Naive thymus-derived CD8-positive, alpha-beta T cell (primary cell): ENCODE data around the gene KCNH3. TPM values are rescaled to one million over a fixed set of nuclear protein-coding genes. Genes with fewer than 3 reads are reported as not detected.

Source experiments
- ATAC-seq, 2 donors: fragments of 150-1000 bp; cut with Tn5 transposase in 1 of 2; sonication (Bioruptor Pico), chemical (Tn5 transposase) in 1 of 2; 1 replicate in 1 of 2; 2 replicates in 1 of 2; pipeline ENCODE4 v1.10.0; 2021; ENCODE audit warnings: mild to moderate bottlenecking in 2 of 2, moderate library complexity in 2 of 2
- POLR2A ChIA-PET: fragments of 350-600 bp; sonication (Branson Sonifier 250); formaldehyde crosslinking; loops from one replicate; lab custom pipeline; 2021; ENCODE audit warnings: antibody characterized with exemption; lab: Charles Lee
- DNase-seq, 10 donors: peaks; one replicate each; pipeline versions ENCODE4 v3.0.0 to v3.0.0-alpha.2; 2020 to 2022
- H3K27ac Mint-ChIP-seq, 10 donors: one replicate each; pipeline ENCODE4 v1.8.0; 2020 to 2022; ENCODE audit warnings: mild to moderate bottlenecking in 10 of 10, mixed read lengths in 10 of 10, moderate library complexity in 4 of 10, inconsistent platforms in 1 of 10
- H3K27me3 Mint-ChIP-seq, 5 donors: one replicate each; pipeline ENCODE4 v1.8.0; 2021 to 2022; ENCODE audit warnings: mixed read lengths in 5 of 5
- H3K36me3 Mint-ChIP-seq, 3 donors: one replicate each; pipeline ENCODE4 v1.8.0; 2020 to 2022; ENCODE audit warnings: mixed read lengths in 3 of 3, mild to moderate bottlenecking in 2 of 3, inconsistent platforms in 1 of 3
- H3K4me1 Mint-ChIP-seq, 4 donors: one replicate each; pipeline ENCODE4 v1.8.0; 2021 to 2022; ENCODE audit warnings: mixed read lengths in 4 of 4
- H3K4me3 Mint-ChIP-seq, 10 donors: one replicate each; pipeline ENCODE4 v1.8.0; 2020 to 2022; ENCODE audit warnings: mild to moderate bottlenecking in 10 of 10, mixed read lengths in 10 of 10, moderate library complexity in 6 of 10, inconsistent platforms in 1 of 10
- H3K9me3 Mint-ChIP-seq, 9 donors: one replicate each; pipeline ENCODE4 v1.8.0; 2020 to 2022; ENCODE audit warnings: mixed read lengths in 9 of 9, mild to moderate bottlenecking in 3 of 9, inconsistent platforms in 1 of 9, moderate library complexity in 1 of 9
- polyA plus RNA-seq, 3 donors: library from polyadenylated mRNA; unstranded; fragments of 300-500 nt; fragmentation: Illumina TruSeq; gene quantifications; one replicate each; pipeline ENCODE4 v1.2.3, GENCODE V29; 2021
- total RNA-seq, 8 experiments: library from RNA in 2 of 8; stranded (reverse) in 2 of 8; gene quantifications; one replicate each; pipeline ENCODE4 v1.2.3 and lab custom pipeline; 2021 to 2026

The KCNH3 gene
- total and polyA plus RNA-seq, 5 experiments from 2014 or later: 2.4 to 8.5 (median 5.7) TPM

DNA sequence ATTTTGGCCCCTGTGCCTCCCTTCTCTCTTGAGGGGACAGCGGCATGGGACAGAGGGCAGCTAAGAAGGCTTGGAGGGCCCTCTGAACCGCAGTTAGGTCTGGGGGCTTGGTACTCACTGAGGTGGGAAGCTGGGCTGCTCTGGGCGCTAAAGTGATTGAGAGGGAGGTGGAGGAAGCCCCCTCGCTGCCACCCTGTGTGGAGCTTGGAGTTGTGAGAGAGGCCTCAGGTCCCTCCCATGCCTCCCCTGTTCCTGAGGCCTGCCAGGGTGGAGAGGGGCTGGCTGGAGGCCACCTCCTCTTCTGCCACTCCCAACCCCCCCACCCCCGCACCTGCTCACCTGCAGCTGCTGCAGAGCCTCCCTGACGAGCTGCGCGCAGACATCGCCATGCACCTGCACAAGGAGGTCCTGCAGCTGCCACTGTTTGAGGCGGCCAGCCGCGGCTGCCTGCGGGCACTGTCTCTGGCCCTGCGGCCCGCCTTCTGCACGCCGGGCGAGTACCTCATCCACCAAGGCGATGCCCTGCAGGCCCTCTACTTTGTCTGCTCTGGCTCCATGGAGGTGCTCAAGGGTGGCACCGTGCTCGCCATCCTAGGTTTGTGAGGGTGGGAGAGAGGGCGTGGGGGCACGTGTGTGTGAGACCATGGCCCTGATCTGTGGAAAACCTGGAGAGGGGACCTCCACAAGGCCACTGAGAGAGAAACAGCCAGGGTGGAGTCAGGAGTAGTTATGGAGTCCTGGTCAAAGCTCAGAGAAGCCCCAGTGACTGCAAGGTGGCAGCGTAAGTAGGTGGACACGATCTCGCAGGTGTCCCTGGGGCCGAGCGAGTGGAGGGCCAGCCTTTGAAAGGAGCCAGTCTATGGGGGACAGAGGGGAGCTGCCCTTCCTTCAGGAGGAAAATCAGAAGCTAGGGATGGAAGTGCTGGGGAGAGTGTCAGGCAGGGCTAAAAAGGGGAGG is 11.2 kb downstream of the KCNH3 start:
- Mint-ChIP-seq H3K27me3 (peaks cover 0 to 5% (median 0%) of the 10 kb centered on the region in 5 donors), H3K36me3 (no peaks in the 10 kb centered on the region), H3K4me3 (peak overlapping the region; percentile 12 to 91 (median 84)), H3K27ac (peak overlapping the region in 6 of 10 donors; percentile 52 to 89 (median 75)), H3K9me3 (no peaks in the 10 kb centered on the region), H3K4me1 (peaks cover 8 to 44% (median 22%) of the 10 kb centered on the region in 4 donors)
- POLR2A ChIA-PET: interaction anchor here (1.3 to 4.2 kb wide), 3 partner anchors 11 to 74 kb away, joined by 3 to 24 read pairs (median 3); partner anchors contain the start of genes KCNH3 and PRPF40B
- DNase-seq (no peak), ATAC-seq (no peak)

DNA sequence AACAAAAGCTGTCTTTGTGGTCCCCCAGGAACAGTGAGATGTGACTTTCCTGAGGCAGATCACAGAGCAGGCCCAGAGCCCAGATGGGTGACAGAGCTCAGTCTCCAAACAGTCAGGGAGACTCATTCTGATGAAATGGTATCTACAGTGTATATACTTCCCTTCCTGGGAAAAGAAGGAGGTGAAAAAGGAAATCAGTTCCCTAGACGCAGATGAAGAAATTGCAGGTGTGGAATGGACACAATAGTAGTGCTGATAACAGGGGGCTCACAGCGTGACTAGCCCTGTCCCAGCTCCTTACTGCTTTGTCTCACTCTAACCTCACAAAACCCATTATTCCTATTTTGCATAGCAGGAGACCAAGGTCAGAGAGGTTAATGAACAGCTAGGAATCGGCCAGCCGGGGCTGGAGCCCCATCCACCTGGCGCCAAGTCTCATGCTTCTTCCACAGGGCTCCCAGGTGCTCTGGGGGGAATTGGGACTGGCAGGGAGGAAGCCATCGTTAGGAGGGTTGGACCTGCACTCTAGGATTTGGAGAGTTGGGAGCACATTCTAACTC is 11.9 kb downstream of the KCNH3 start:
- peak overlapping the region in 5 of 10 donors; percentile 15 to 63 (median 52) for H3K27ac Mint-ChIP-seq
- H3K36me3 Mint-ChIP-seq: no peaks in the 10 kb centered on the region
- H3K9me3 Mint-ChIP-seq: no peaks in the 10 kb centered on the region
- H3K27me3 Mint-ChIP-seq: peaks cover 0 to 5% (median 0%) of the 10 kb centered on the region in 5 donors
- DNase-seq (no peak), ATAC-seq (no peak)
- H3K4me1 Mint-ChIP-seq: peaks cover 8 to 42% (median 21%) of the 10 kb centered on the region in 4 donors
- peak overlapping the region in 7 of 10 donors; percentile 12 to 33 (median 23) for H3K4me3 Mint-ChIP-seq
- POLR2A ChIA-PET: interaction anchor here (1.3 to 4.2 kb wide), 3 partner anchors 12 to 73 kb away, joined by 3 to 24 read pairs (median 3); partner anchors contain the start of genes KCNH3 and PRPF40B

GRCh38 chr12:49552014-49552413 is 13.2 kb downstream of the KCNH3 start:
- ATAC-seq (no peak), DNase-seq (no peak)
- Mint-ChIP-seq H3K4me3 (no peak overlapping the region), H3K4me1 (peaks cover 12 to 51% (median 30%) of the 10 kb centered on the region in 4 donors), H3K27ac (no peak overlapping the region), H3K27me3 (peaks cover 0 to 5% (median 0%) of the 10 kb centered on the region in 5 donors), H3K9me3 (no peaks in the 10 kb centered on the region), H3K36me3 (peaks cover 0 to 8% (median 0%) of the 10 kb centered on the region in 3 donors)
- POLR2A ChIA-PET: interaction anchor here (0.7 kb wide), 1 partner anchor 15 kb away, joined by 3 read pairs; no protein-coding TSS in a partner anchor

DNA sequence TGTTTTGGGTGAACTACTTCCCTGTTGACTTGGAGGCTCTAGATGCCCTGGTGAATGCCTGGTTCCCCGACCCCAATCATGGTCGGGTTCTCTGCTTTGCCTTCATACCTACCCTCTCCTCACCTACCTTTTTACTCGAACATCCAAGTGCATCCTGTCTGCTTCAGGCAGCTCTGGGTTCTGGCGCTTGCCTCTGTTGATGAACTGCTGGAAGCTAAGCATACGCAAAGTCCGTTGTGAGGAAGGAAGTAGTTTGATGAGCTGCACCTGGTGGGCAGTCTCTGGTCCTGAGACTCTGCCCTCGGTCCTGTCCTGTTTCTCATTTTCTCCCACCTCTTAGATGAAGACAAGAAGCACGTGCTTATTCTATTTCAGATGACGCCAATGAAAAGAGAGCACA is 13.6 kb downstream of the KCNH3 start:
- H3K9me3 Mint-ChIP-seq: no peaks in the 10 kb centered on the region
- no peak for ATAC-seq
- POLR2A ChIA-PET: interaction anchor here (0.6 to 0.7 kb wide), 2 partner anchors 15 to 216 kb away, joined by 3 to 4 read pairs; no protein-coding TSS in a partner anchor
- peaks cover 0 to 3% (median 0%) of the 10 kb centered on the region in 5 donors for H3K27me3 Mint-ChIP-seq
- no peak overlapping the region for H3K4me3 Mint-ChIP-seq
- peak overlapping the region in 2 of 10 donors; percentile 26 to 41 for H3K27ac Mint-ChIP-seq
- H3K4me1 Mint-ChIP-seq: peaks cover 12 to 52% (median 30%) of the 10 kb centered on the region in 4 donors
- no peak for DNase-seq
- H3K36me3 Mint-ChIP-seq: peaks cover 0 to 8% (median 0%) of the 10 kb centered on the region in 3 donors

DNA sequence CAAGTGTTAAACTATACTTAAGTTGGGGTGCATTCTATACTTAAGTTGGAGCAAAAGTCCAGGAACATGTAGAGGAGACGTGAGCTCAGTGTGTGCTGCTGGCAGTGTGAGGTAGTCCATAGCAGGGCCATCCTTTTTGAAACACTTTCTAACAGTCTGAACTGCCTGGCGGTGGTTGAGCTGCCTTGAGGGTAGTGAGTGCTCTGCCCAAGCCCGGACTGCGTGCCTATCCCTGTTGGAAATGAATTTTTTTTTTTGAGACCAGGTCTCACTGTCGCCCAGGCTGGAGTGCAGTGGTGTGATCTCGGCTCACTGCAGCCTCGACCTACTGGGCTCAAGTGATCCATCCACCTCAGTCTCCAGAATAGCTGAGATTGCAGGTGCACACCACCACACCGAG is 14.1 kb downstream of the KCNH3 start:
- H3K27me3 Mint-ChIP-seq: peaks cover 0 to 3% (median 0%) of the 10 kb centered on the region in 5 donors
- peak overlapping the region in 2 of 10 donors; percentile 16 to 41 for H3K27ac Mint-ChIP-seq
- peaks cover 12 to 50% (median 29%) of the 10 kb centered on the region in 4 donors for H3K4me1 Mint-ChIP-seq
- ATAC-seq (no peak), DNase-seq (no peak)
- H3K4me3 Mint-ChIP-seq: no peak overlapping the region
- no peaks in the 10 kb centered on the region for H3K9me3 Mint-ChIP-seq
- POLR2A ChIA-PET: interaction anchor here (0.6 to 0.7 kb wide), 2 partner anchors 14 to 215 kb away, joined by 3 to 4 read pairs; no protein-coding TSS in a partner anchor
- H3K36me3 Mint-ChIP-seq: peaks cover 0 to 8% (median 0%) of the 10 kb centered on the region in 3 donors

DNA sequence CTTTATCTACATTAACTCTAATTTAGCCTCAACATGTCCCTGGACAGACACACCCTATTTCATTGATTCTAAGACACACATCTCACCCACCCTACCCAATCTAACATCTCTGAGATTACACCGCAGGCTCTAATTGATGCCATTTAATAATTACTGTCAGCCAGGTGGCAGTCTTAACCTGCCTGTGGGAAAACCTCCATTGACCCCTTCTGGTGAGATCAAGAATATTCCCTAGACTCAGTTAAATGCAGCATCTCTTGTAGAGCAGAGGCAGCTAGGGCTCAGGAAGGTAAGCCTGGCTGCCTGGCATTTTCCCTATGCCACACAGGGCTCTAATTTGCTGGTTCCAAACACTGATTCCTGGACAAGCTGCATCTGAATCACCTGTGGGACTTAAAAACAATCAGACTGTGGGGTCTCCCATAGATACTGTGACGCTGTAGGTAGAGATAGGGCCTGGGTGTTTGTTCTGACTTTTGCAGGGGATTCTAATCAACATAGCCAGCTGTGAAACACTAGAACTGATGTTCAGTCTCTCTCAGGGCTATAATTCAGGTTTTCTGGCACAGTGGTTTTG is 14.8 kb downstream of the KCNH3 start:
- Mint-ChIP-seq H3K4me1 (peaks cover 6 to 43% (median 25%) of the 10 kb centered on the region in 4 donors), H3K27ac (peak overlapping the region in 3 of 10 donors; percentile 11 to 80 (median 30)), H3K4me3 (no peak overlapping the region), H3K36me3 (peaks cover 0 to 13% (median 2%) of the 10 kb centered on the region in 3 donors), H3K27me3 (no peaks in the 10 kb centered on the region), H3K9me3 (no peaks in the 10 kb centered on the region)
- DNase-seq: peak in 2 of 10 donors; percentile 37 to 47
- peak; percentile 53 to 71 for ATAC-seq
- POLR2A ChIA-PET: interaction anchor here (0.9 to 1.7 kb wide), 3 partner anchors 14 to 187 kb away, joined by 3 to 8 read pairs (median 3); partner anchors contain the start of gene MCRS1

GRCh38 chr12:49554266-49554665 is 15.4 kb downstream of the KCNH3 start:
- H3K9me3 Mint-ChIP-seq: no peaks in the 10 kb centered on the region
- H3K36me3 Mint-ChIP-seq: peaks cover 0 to 19% (median 4%) of the 10 kb centered on the region in 3 donors
- ATAC-seq (no peak), DNase-seq (no peak)
- no peak overlapping the region for H3K4me3 Mint-ChIP-seq
- no peaks in the 10 kb centered on the region for H3K27me3 Mint-ChIP-seq
- POLR2A ChIA-PET: interaction anchor here (0.9 to 1.7 kb wide), 4 partner anchors 12 to 188 kb away, joined by 3 to 8 read pairs (median 3); partner anchors contain the start of gene MCRS1
- peaks cover 4 to 36% (median 22%) of the 10 kb centered on the region in 4 donors for H3K4me1 Mint-ChIP-seq
- H3K27ac Mint-ChIP-seq: no peak overlapping the region

DNA sequence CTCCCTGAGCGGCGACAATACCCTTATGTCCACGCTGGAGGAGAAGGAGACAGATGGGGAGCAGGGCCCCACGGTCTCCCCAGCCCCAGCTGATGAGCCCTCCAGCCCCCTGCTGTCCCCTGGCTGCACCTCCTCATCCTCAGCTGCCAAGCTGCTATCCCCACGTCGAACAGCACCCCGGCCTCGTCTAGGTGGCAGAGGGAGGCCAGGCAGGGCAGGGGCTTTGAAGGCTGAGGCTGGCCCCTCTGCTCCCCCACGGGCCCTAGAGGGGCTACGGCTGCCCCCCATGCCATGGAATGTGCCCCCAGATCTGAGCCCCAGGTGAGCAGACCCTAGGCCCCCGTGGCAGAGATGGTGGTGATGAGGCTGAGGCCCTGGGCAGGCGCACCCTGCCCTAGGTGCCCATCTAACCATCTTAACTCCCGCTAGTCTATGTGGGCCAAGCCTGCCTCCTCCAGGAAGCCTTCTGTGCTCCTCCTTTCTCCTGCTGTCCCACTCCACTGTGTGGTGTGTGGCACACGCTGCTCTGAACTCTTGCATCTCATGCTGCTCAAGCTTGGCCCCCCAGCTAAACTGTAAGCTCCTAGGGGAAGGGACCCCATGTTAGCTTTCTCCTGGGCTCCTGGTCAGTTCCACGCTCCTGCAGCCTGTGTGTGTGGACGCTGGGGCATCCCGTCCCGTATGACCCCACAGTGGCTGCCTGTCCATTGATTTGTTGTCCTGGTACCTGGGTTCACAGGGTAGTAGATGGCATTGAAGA is 17.0 kb downstream of the KCNH3 start:
- no peak for ATAC-seq
- DNase-seq: no peak
- Mint-ChIP-seq H3K9me3 (no peaks in the 10 kb centered on the region), H3K27me3 (no peaks in the 10 kb centered on the region), H3K4me1 (peaks cover 6 to 32% (median 22%) of the 10 kb centered on the region in 4 donors), H3K4me3 (no peak overlapping the region), H3K36me3 (peaks cover 0 to 32% (median 5%) of the 10 kb centered on the region in 3 donors), H3K27ac (peak overlapping the region in 6 of 10 donors; percentile 25 to 80 (median 64))
- POLR2A ChIA-PET: interaction anchor here (0.6 to 1.6 kb wide), 5 partner anchors 13 to 304 kb away, joined by 3 to 4 read pairs (median 3); partner anchors contain the start of gene TMBIM6

DNA sequence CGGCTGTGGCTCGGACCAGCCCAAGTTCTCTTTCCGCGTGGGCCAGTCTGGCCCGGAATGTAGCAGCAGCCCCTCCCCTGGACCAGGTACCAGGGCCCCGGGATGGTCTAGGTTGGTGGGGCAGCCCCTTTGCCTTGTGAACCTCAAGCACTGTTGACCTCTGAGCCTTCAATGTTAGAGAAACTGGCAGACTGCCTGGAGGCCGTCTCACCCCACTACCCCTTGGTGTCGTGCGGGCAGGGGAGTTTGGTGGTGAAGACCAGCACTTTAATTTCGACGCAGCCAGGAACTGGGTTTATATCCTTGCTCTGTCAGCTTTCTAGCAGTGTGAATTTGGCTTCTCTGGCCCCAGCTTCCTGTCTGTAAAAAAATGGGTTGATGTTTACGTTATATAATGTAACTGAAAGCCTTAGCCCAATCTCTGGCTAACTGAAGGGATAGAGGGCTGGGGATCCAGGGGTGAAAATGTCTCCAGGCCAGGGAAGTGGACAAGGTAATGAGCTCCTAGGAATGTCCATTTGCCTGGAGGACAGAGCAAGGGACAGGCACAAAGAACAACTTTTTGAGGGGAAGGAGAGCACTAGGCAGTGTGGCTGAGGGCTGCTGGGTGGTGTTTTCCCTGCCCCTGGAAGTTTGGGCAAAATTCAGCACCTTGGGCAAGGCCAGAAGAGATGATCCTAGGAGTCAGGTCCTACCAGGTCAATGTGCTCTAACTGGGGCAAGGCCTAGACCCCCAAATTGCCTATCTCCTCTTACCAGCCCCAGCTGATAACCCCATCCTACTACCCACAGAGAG is 17.8 kb downstream of the KCNH3 start:
- Mint-ChIP-seq H3K27me3 (no peaks in the 10 kb centered on the region), H3K36me3 (peaks cover 0 to 36% (median 5%) of the 10 kb centered on the region in 3 donors), H3K27ac (peak overlapping the region in 8 of 10 donors; percentile 43 to 90 (median 82)), H3K4me1 (peaks cover 8 to 35% (median 24%) of the 10 kb centered on the region in 4 donors), H3K4me3 (no peak overlapping the region), H3K9me3 (no peaks in the 10 kb centered on the region)
- DNase-seq (peak in 1 of 10 donors; percentile 50), ATAC-seq (no peak)
- POLR2A ChIA-PET: interaction anchor here (0.6 to 1.9 kb wide), 4 partner anchors 11 to 185 kb away, joined by 3 to 6 read pairs (median 3); partner anchors contain the start of genes KCNH3, MCRS1 and TMBIM6

GRCh38 chr12:49557187-49557916 is 18.5 kb downstream of the KCNH3 start:
- Mint-ChIP-seq H3K4me1 (peaks cover 8 to 38% (median 25%) of the 10 kb centered on the region in 4 donors), H3K4me3 (no peak overlapping the region), H3K9me3 (no peaks in the 10 kb centered on the region), H3K27me3 (no peaks in the 10 kb centered on the region), H3K27ac (peak overlapping the region in 4 of 10 donors; percentile 25 to 84 (median 82)), H3K36me3 (peaks cover 3 to 44% (median 7%) of the 10 kb centered on the region in 3 donors)
- POLR2A ChIA-PET: interaction anchor here (0.9 to 1.9 kb wide), 2 partner anchors 10 to 18 kb away, joined by 3 to 6 read pairs; partner anchors contain the start of genes KCNH3 and MCRS1
- DNase-seq (peak in 1 of 10 donors; percentile 51), ATAC-seq (peak in 1 of 2 donors; percentile 11)
